ENCODE data around the gene CYP27A1.

CYP27A1 gene

GRCh38 chr2:218781691-218782527 lies at the start of gene CYP27A1:
CYP27A1 (plus strand) TSS chr2:218782147; CDS start chr2:218782183, 36 bp downstream.
- DNase-seq (ENCODE audit: extremely low read depth in 1 of 2, low read depth in 1 of 2), result no peak

GRCh38 chr2:218732761-218733158 lies 49.2 kb upstream of the CYP27A1 start:
- no peak for DNase-seq (ENCODE audit: extremely low read depth in 1 of 2, low read depth in 1 of 2)

- no peak for DNase-seq (ENCODE audit: extremely low read depth in 1 of 2, low read depth in 1 of 2)
These were observed 48.6 kb upstream of the CYP27A1 start for GRCh38 chr2:218733171-218734021.

GRCh38 chr2:218734190-218734975 lies 47.6 kb upstream of the CYP27A1 start:
- no peak for DNase-seq (ENCODE audit: extremely low read depth in 1 of 2, low read depth in 1 of 2)

DNA sequence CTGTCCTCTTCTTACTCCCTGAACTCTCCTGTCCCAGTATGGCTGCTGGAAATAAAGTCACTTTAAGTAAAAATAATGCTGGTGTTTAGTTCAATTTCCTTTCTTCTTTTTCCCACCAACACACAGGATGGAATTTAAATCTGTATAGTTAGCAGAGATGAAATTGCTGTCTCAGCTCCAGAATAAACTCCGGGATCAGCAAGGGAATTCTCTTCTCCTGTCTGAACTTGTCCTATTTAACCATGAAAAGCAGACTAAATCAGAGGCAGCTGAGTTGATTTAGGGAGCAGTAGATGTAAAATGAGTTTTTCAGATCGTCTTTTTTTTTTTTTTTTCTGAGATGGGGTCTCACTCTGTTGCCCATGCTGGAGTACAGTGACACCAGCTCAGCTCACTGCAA lies 45.4 kb upstream of the CYP27A1 start:
- no peak for DNase-seq (ENCODE audit: extremely low read depth in 1 of 2, low read depth in 1 of 2)

DNA sequence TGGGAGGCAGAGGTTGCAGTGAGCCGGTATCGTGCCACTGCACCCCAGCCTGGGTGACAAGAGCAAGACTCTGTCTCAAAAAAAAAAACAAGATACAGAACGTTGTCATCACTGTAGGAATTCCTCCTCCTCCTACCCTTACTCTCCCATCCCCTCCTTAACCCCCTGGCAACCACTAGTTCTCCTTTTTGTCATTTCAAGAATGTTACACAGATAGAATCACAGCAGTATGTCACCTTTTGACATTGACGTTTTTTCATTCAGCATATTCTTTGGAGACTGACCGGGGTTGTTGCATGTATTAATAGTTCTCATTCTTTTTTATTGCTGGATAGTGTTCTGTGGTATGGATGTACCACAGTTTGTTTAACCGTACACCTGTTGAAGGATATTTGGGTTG lies 38.9 kb upstream of the CYP27A1 start:
- no peak for DNase-seq (ENCODE audit: extremely low read depth in 1 of 2, low read depth in 1 of 2)

GRCh38 chr2:218744615-218745014 lies 37.3 kb upstream of the CYP27A1 start:
- no peak for DNase-seq (ENCODE audit: extremely low read depth in 1 of 2, low read depth in 1 of 2)

DNA sequence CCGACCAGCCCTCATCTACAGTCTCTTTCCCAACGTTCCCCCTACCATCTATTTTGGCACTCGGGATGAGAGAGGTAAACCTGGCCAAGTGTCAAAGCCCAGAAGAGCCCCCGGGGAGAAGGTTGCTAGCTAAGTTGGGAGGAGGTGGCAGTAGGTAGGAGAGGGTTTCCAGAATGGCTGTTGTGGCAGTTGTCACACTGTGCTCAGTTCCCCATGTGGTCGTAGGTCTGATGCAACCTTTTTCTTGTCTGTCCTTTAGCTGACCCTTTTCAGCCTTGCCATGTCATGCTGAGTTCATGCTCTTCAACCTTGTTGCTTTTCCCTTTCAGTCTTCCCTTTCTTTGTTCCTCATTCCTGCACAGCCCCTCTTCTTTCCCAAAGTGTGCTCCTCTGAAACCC lies 36.8 kb upstream of the CYP27A1 start:
- no peak for DNase-seq (ENCODE audit: extremely low read depth in 1 of 2, low read depth in 1 of 2)

GRCh38 chr2:218745559-218746469 lies 36.1 kb upstream of the CYP27A1 start:
- no peak for DNase-seq (ENCODE audit: extremely low read depth in 1 of 2, low read depth in 1 of 2)

GRCh38 chr2:218746470-218746795 lies 35.5 kb upstream of the CYP27A1 start:
- no peak for DNase-seq (ENCODE audit: extremely low read depth in 1 of 2, low read depth in 1 of 2)

DNA sequence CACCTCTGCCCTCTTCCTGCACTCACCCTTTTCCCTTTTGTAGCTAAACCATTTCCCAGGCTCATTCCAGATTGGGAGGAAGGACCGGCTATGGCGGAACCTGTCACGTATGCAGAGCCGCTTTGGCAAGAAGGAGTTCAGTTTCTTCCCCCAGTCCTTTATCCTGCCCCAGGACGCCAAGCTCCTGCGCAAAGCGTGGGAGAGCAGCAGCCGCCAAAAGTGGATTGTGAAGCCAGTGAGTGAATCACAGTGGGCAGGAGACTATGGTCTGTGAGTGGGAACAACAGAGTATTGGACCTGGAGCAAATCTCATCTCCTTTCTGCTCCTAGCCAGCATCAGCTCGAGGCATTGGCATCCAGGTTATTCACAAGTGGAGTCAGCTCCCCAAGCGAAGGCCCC lies 35.0 kb upstream of the CYP27A1 start:
- DNase-seq (ENCODE audit: extremely low read depth in 1 of 2, low read depth in 1 of 2), result no peak

- no peak for DNase-seq (ENCODE audit: extremely low read depth in 1 of 2, low read depth in 1 of 2)
These were observed 33.1 kb upstream of the CYP27A1 start for GRCh38 chr2:218748741-218749441.

DNA sequence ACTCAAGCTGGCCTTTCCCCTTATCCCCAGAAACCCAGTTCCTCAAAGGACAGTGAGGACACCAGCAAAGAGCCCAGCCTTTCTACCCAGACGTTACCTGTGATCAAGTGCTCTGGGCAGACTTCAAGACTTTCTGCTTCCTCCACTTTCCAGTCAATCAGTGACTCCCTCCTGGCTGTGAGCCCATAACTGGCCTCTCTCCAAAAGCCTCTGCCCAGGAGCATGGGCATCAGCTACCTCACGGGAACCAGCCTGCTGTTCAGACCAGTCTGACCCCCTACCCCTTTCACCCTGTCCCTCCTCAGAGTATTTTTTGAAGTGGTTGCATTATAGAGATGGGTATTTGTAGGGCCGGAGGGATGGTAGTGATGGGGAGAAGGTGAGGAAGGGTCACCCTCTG lies 27.7 kb upstream of the CYP27A1 start:
- no peak for DNase-seq (ENCODE audit: extremely low read depth in 1 of 2, low read depth in 1 of 2)

DNA sequence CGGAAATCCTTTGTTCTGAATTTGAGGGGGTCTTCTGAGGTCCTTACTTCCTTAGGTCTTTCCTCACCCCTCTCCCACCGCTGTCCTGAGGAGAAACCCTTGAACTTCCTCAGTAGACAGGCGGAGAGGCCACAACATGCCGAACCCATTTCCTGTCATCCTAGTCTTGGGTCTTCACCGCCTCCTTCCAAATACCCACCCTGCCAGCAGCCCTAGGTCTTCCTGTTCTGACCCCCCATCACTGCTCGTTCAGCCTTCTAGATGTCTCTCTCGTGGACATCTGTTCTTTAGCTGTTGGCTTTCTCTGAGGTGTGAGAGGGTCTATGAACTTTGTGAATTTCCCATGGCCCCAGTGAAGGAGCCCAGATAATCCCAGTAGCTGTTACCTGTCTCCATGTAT lies 27.2 kb upstream of the CYP27A1 start:
- DNase-seq (ENCODE audit: extremely low read depth in 1 of 2, low read depth in 1 of 2), result no peak

- DNase-seq (ENCODE audit: extremely low read depth in 1 of 2, low read depth in 1 of 2), result no peak
These were observed 26.8 kb upstream of the CYP27A1 start for GRCh38 chr2:218755198-218755566.

- DNase-seq (ENCODE audit: extremely low read depth in 1 of 2, low read depth in 1 of 2), result no peak
These were observed 26.2 kb upstream of the CYP27A1 start for GRCh38 chr2:218755567-218756404.

DNA sequence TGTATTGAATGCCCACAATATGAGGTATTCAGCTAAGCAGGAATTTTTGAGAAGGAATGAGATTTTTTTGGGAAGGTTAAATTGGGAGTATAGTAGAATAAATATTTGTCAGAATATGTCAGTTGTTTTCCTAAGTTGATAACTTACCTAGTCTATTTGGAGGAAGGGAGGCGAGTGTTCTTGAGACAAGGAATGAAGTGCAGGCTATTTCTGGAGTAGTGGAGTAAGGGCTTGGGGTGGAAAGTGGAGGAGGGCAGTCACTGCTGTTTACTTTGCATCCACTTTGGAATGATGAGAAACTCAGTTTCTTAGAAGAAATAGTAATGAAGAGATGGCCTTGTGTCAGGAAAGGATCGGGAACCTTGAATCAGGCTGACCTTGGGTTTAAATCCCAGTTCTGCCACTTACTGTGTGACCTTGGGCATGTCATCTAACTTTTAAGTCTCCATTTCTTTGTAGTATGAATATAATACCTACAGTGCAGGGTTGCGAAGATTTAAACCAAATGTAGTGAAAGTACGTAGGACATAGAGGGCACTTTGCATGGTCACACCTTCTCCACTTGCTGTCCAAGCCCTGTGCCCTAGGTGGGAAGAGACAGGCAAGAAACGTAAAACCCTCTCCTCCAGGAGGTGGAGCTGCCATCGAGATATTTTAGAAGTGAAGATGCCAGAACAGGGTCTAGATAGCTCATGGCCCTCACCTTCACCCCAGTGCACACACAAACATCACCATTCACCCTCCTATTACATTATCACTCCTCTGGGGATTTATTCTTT lies 25.2 kb upstream of the CYP27A1 start:
- no peak for DNase-seq (ENCODE audit: extremely low read depth in 1 of 2, low read depth in 1 of 2)

- DNase-seq (ENCODE audit: extremely low read depth in 1 of 2, low read depth in 1 of 2), result no peak
These were observed 20.2 kb upstream of the CYP27A1 start for GRCh38 chr2:218761795-218762194.
